Activated T-cell treated with anti-CD3 and anti-CD28 coated beads, Interleukin-2, amount 50 U/mL, for 48 hours (primary cell): ENCODE measurements around the gene APOBEC3F.

Experiments used
- DNase-seq, 2 experiments: peaks; one replicate each; pipeline ENCODE4 v3.0.0-alpha.2; 2020

The APOBEC3F gene

DNA sequence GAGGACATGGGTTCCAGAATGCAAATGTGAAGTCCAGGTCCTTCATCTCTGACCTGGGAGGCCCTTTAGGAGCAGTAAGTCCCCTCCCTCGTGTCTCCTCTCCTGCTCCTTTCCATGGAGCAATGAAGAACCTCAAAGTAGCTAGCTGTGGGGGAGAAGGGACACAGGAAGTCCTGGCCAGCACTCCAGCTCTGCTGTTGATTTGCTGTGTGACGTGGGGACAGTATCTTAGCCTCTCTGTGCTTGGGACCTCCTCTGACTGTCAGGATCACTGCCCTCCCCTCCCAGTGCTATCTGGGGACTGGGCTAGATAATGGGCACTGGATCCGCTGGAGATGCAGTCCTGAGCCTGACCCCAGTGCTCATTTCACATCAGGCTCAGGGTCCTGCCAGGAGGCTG lies 55.3 kb downstream of the APOBEC3F start:
- no peak for DNase-seq

GRCh38 chr22:39097098-39098020 lies 56.7 kb downstream of the APOBEC3F start, which contains the start of gene APOBEC3H:
APOBEC3H (plus strand) TSS chr22:39097244; CDS start chr22:39100279, 3,035 bp downstream.
- peak; percentile 55 to 65 for DNase-seq

DNA sequence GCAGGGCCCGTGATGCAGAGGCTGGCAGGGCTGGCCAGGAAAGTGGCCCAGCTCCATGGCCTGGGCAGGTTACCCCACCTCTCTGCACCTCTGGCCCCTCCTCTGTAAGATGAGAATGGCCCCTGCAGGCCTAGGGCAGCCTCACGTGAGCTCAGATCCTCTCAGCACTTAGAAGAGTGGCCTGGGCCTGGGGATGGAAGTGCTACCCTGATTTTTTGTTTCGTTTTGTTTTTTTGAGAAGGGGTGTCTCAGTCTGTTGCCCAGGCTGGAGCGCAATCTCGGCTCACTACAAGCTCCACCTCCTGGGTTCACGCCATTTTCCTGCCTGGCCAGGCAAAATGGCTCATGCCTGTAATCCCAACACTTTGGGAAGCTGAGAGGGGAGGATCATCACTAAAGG lies 57.4 kb downstream of the APOBEC3F start:
- DNase-seq = no peak

DNA sequence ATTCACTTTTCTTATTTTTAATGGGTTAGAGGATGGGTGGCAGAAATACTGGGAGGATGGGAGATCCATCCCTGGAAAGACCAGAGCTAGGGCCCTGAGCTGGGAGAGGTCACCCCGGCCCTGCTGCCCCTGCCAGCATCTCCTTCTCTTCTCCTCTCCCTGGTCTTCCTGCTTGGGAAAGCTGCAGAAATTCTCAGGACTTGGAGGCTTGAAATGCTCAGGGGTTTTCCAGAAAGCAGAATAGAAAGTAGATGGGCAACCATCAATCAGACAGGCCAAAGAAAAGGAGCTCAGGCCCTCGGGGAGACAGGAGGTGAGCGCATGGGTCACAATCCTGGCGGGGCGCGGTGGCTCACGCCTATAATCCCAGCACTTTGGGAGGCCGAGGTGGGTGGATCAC lies 57.9 kb downstream of the APOBEC3F start:
- DNase-seq = no peak

DNA sequence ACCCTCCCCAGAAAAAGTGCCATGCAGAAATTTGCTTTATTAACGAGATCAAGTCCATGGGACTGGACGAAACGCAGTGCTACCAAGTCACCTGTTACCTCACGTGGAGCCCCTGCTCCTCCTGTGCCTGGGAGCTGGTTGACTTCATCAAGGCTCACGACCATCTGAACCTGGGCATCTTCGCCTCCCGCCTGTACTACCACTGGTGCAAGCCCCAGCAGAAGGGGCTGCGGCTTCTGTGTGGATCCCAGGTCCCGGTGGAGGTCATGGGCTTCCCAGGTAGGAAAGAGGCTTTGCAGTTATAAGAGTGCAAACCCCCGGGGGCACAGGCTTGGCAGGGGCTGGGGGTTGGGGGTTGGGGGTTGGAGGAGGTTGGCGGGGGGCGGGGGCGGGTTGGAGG lies 60.6 kb downstream of the APOBEC3F start:
- DNase-seq = no peak

- no peak for DNase-seq
These were observed 62.8 kb downstream of the APOBEC3F start for GRCh38 chr22:39103431-39103830.
